Measurements from ENCODE around the gene ANXA2.

ANXA2 gene

DNA sequence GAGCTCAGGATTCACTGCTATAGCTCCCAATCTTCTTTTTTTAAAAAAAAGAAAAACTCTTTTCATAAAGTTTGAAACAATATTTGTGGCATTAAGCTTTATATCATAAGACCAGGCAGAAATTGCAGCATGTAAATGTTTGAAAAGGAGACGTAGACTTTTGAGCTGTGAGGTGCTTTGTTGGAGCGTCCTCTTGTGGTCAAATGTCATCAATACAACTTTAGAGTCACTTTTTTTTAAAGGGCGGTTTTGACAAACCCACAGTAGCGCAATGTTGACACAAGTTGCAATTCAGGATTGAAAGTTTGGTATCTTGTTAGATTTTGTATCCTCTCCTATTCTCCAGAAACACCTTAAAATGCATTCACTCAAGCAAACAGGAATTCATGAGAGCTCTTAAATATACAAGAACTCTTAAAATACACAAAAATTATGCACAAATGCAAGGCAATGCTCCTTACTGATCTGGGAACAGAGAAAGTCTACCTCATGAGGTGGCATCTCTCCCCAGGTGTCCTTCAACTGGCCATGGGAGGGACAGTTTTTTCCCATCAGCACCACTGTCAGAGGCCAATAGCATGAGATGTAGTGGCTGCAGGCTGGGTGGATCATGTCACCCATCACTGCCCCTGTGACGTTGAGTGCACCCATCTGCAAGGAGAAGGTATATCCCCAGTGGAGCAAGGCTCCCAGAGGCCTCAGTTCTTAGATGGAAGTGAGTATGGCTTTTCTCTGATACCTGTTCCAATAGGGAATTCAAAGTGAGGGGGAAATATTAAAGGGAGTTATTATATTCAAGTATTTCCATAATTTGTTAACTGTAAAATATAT lies 70.7 kb downstream of the ANXA2 start:
- peaks cover 19% of the 10 kb centered on the region for H3K27me3 Mint-ChIP-seq
- H3K4me3 Mint-ChIP-seq, result no peak overlapping the region
- H3K27ac Mint-ChIP-seq, result no peak overlapping the region
- H3K36me3 Mint-ChIP-seq, result no peaks in the 10 kb centered on the region
- no peaks in the 10 kb centered on the region for H3K4me1 Mint-ChIP-seq
- no peaks in the 10 kb centered on the region for H3K9me3 Mint-ChIP-seq

DNA sequence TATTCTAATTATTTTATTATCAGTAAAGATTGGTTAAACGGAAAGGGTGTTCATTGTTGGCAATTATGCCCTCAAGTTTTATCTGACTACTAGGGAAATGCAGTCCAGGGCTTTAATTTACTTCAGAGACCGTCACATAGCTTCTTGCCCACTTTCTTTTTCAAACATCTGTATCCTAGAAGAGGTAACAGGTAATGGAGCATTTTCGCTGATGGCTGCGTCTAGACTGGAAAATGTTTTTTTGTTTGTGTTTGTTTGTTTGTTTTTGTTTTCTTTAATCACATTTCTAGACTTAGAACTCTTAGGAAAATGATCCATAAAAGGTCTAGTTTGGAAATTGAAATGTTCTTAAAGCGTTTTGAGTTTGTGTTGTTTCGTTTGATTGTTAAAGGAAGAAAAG lies 71.4 kb downstream of the ANXA2 start:
- peaks cover 19% of the 10 kb centered on the region for H3K27me3 Mint-ChIP-seq
- H3K9me3 Mint-ChIP-seq, result no peaks in the 10 kb centered on the region
- H3K36me3 Mint-ChIP-seq, result no peaks in the 10 kb centered on the region
- no peaks in the 10 kb centered on the region for H3K4me1 Mint-ChIP-seq
- no peak overlapping the region for H3K27ac Mint-ChIP-seq
- no peak overlapping the region for H3K4me3 Mint-ChIP-seq

GRCh38 chr15:60325905-60326304 lies 71.9 kb downstream of the ANXA2 start:
- Mint-ChIP-seq H3K36me3 (no peaks in the 10 kb centered on the region), H3K9me3 (no peaks in the 10 kb centered on the region), H3K4me3 (no peak overlapping the region), H3K4me1 (no peaks in the 10 kb centered on the region), H3K27ac (no peak overlapping the region), H3K27me3 (peaks cover 19% of the 10 kb centered on the region)

GRCh38 chr15:60324706-60325438 lies 72.9 kb downstream of the ANXA2 start:
- Mint-ChIP-seq H3K27me3 (peaks cover 17% of the 10 kb centered on the region), H3K9me3 (no peaks in the 10 kb centered on the region), H3K4me1 (no peaks in the 10 kb centered on the region), H3K36me3 (no peaks in the 10 kb centered on the region), H3K4me3 (no peak overlapping the region), H3K27ac (no peak overlapping the region)

DNA sequence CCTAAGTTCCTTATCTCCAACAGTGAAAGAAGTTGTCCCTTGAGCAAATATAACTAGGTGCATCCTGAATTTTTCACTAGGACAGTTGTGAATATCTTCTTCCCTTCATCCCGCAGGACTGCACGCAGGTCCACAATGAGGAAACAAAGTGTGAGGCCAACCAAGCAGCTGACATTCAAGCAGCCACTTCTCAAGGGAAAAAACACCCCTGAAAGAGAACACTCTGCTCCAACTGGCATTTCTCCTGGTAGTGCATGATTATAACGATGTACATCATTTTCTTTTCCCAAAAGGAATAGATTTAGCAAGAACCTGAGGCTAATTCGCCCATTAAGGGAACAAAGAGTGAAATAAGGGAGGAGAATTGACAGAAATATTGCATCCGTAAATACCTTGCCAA lies 74.5 kb downstream of the ANXA2 start:
- H3K4me3 Mint-ChIP-seq, result no peak overlapping the region
- no peak overlapping the region for H3K27ac Mint-ChIP-seq
- peaks cover 12% of the 10 kb centered on the region for H3K27me3 Mint-ChIP-seq
- H3K4me1 Mint-ChIP-seq, result no peaks in the 10 kb centered on the region
- H3K36me3 Mint-ChIP-seq, result no peaks in the 10 kb centered on the region
- H3K9me3 Mint-ChIP-seq, result no peaks in the 10 kb centered on the region

GRCh38 chr15:60320365-60320764 lies 77.4 kb downstream of the ANXA2 start:
- Mint-ChIP-seq H3K27me3 (no peaks in the 10 kb centered on the region), H3K4me3 (no peak overlapping the region), H3K4me1 (peaks cover 3% of the 10 kb centered on the region), H3K36me3 (no peaks in the 10 kb centered on the region), H3K9me3 (no peaks in the 10 kb centered on the region), H3K27ac (no peak overlapping the region)

- Mint-ChIP-seq H3K9me3 (no peaks in the 10 kb centered on the region), H3K27ac (no peak overlapping the region), H3K27me3 (no peaks in the 10 kb centered on the region), H3K4me3 (no peak overlapping the region), H3K4me1 (peaks cover 3% of the 10 kb centered on the region), H3K36me3 (no peaks in the 10 kb centered on the region)
Observed at GRCh38 chr15:60318216-60318867, 79.4 kb downstream of the ANXA2 start.

DNA sequence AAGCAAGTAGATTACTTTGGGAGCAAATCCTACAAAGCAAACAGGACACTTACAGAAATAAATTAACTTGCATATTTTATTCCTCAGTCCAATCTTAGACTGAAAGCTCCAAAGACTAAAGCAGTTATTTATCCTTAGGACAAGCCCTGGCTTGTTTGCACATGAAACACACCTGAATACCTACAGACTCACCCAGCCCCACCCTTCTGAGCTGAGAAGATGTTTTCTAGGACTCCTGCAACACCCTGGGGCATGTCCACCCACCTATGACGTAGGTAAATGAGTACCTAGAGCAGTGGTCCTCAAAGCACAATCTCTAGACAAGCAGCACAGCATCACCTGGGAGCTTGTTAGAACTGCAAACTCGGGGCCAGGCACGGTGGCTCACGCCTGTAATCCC lies 80.8 kb downstream of the ANXA2 start:
- Mint-ChIP-seq H3K9me3 (no peaks in the 10 kb centered on the region), H3K4me3 (no peak overlapping the region), H3K27me3 (no peaks in the 10 kb centered on the region), H3K36me3 (no peaks in the 10 kb centered on the region), H3K27ac (no peak overlapping the region), H3K4me1 (peaks cover 3% of the 10 kb centered on the region)

DNA sequence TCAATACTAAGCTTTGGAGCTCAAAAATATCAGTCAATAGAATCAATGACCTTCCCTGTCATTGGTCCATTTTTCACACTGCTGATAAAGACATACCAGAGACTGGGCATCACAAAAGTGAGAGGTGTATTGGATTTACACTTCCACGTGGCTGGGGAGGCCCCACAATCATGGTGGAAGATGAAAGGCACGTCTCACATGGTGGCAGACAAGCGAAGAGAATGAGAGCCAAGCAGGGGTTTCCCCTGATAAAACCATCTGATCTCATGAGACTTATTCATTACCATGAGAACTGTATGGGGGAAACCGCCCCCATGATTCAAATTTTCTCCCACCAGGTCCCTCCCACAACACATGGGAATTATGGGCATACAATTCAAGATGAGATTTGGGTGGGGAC lies 81.9 kb downstream of the ANXA2 start:
- Mint-ChIP-seq H3K9me3 (no peaks in the 10 kb centered on the region), H3K27me3 (no peaks in the 10 kb centered on the region), H3K36me3 (no peaks in the 10 kb centered on the region), H3K4me3 (no peak overlapping the region), H3K27ac (no peak overlapping the region), H3K4me1 (peaks cover 3% of the 10 kb centered on the region)

DNA sequence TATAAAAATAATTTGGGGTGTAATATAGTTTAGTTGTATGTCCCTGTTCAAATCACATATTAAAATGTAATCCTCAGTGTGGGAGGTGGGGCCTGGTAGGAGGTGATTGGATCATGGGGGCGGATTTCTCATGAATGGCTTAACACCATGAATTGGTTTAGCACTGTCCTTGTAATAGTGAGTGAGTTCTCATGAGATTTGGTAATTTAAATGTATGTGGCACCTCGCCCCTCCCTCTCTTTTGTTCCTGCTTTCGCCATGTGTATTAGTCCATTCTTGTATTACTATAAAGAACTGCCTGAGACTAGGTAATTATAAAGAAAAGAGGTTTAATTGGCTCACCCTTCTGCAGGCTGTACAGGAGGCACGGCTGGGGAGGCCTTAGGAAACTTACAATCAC lies 83.9 kb downstream of the ANXA2 start:
- H3K9me3 Mint-ChIP-seq, result no peaks in the 10 kb centered on the region
- no peaks in the 10 kb centered on the region for H3K36me3 Mint-ChIP-seq
- peaks cover 4% of the 10 kb centered on the region for H3K27me3 Mint-ChIP-seq
- peaks cover 3% of the 10 kb centered on the region for H3K4me1 Mint-ChIP-seq
- no peak overlapping the region for H3K4me3 Mint-ChIP-seq
- no peak overlapping the region for H3K27ac Mint-ChIP-seq

GRCh38 chr15:60307034-60307433 lies 90.8 kb downstream of the ANXA2 start:
- Mint-ChIP-seq H3K36me3 (no peaks in the 10 kb centered on the region), H3K4me1 (no peaks in the 10 kb centered on the region), H3K4me3 (no peak overlapping the region), H3K27me3 (peaks cover 13% of the 10 kb centered on the region), H3K9me3 (peaks cover 11% of the 10 kb centered on the region), H3K27ac (no peak overlapping the region)

GRCh38 chr15:60301024-60301423 lies 96.8 kb downstream of the ANXA2 start:
- H3K4me3 Mint-ChIP-seq, result no peak overlapping the region
- no peaks in the 10 kb centered on the region for H3K4me1 Mint-ChIP-seq

DNA sequence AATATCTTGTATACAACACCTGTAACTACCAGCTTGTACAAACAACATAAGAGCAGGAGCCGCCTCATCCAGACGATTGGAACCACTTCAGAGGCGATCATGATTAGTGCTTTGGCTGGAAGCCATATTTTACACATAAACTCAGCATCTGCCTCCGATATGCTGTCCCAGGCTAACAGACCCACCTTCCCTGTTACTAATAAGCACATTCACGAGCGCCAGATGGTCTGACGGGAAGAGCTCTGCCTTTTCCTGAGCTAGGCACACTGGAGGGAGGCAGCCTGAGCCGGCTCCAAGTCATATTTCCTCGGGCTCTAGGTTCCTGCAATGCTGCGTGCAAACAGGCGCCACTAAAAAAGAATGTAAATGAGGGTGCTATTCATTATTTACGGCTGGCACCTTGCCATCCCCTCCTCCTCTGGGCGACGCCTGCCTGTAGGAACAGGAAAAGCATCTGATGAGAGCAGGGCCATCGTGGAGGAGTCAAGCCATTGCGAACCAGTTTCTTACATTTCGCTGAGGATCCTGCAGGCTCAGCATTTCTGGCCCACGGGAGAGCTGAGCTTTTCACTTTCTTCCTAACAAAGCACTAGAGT lies 98.2 kb downstream of the ANXA2 start:
- no peak overlapping the region for H3K4me3 Mint-ChIP-seq
- peaks cover 3% of the 10 kb centered on the region for H3K27me3 Mint-ChIP-seq
- no peaks in the 10 kb centered on the region for H3K4me1 Mint-ChIP-seq

More at GRCh38 chr15:60301024-60301423, 96.8 kb downstream of the ANXA2 start:
- no peaks in the 10 kb centered on the region for H3K36me3 Mint-ChIP-seq
- no peak overlapping the region for H3K27ac Mint-ChIP-seq
- H3K27me3 Mint-ChIP-seq, result peaks cover 5% of the 10 kb centered on the region
- peaks cover 11% of the 10 kb centered on the region for H3K9me3 Mint-ChIP-seq

More for the DNA sequence above, 98.2 kb downstream of the ANXA2 start:
- no peaks in the 10 kb centered on the region for H3K36me3 Mint-ChIP-seq
- H3K9me3 Mint-ChIP-seq, result peaks cover 10% of the 10 kb centered on the region
- H3K27ac Mint-ChIP-seq, result no peak overlapping the region

All from activated naive CD4-positive, alpha-beta T cell treated with anti-CD3 and anti-CD28 coated beads, Interleukin-2, amount 50 U/mL, for 24 hours (primary cell).